ENCODE results near the gene TMOD3.
A peak's percentile ranks its signal among the peaks of the same experiment; 100 is the strongest.
"Not testable (repeated sequence)": the region's sequence is repeated elsewhere in the genome, so short reads cannot be mapped to it uniquely, and the experiment has no call there.

TMOD3 gene

DNA sequence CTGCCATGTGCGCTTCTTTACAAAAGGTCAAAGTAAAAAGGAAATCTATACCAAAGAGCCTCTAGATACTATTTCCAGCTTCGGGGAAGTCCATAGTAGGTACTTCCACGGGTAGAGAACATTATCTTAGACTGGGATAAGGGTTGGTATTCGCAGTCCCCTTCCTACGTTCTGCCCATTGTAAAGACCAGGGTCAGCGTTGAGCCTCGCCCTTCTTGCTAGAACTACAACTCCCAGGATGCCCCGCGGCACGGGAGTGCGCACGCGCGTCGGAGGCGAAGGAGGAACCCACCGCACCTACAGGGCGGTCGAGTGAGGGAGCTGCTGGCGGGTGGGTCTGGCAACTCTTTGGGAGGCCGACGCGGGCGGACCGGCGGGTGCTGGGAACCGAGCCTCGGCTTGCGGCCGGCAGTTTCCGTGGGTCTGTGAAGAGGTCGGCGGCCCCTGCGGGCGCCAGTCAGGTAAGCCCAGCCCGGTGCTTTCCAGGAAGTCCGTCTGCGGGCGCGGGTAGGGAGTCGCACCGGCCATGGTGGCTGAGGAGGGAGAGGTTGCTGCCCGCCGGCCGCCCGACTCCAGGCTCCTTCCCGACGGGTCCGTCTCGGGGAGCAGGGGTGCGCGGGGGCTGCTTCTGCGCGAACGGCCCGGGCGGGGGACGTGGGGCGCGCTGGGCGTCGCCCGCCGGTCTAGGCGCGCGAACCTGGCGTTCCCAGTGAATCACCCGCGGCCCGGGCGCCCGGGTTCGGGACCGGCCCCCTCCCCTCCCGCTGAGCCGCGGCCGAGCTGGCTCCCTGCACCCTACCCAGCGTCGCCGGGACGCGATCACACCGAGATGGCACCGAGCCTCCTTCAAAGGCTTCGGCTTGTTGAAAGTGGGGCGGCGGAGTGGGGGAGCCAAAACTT is at the start of gene TMOD3:
TSS of gene TMOD3 (plus strand) at position 278 of the 900 bp plus-strand sequence. CDS start 33,232 bp downstream, outside the sequence.
- peak; percentile 15 for DNase-seq

DNA sequence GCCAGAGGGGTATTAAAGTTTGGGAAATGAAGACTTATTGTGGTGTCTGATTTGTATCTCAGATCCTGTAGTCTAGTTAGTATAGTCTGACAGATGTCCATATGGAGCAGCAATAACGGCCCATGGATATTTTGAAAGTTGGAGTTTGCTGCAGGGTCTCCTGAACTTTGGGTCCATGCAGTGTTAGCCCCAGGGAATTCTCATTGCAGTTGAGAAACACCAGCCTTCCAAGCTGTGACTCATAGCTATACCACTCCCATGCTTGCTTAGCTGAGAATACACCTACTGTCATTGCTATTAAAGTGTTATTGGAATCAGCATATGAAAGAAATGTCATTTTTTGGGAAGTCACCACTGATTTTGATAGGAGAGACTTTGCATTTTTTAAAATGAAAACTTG is 48.8 kb upstream of the TMOD3 start:
- no peak for DNase-seq

DNA sequence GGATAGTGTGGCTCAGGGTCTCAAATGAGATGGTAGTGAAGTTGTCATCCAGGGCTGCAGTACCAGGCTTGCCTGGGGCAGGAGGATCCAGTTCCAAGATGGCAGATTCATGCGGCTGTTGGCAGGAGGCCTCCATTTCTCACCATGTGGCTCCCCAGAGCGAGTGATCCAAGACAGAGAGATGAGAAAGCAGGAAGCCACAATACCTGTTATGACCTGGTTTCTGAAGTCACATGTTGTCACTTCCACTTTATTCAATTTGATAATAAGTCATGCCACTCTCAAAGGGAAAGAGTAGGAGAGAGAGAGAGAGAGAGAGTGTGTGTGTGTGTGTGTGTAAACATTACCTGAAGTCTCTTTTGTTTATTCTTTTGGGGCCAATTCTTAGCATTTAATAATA is 47.9 kb upstream of the TMOD3 start:
- no peak for DNase-seq

DNA sequence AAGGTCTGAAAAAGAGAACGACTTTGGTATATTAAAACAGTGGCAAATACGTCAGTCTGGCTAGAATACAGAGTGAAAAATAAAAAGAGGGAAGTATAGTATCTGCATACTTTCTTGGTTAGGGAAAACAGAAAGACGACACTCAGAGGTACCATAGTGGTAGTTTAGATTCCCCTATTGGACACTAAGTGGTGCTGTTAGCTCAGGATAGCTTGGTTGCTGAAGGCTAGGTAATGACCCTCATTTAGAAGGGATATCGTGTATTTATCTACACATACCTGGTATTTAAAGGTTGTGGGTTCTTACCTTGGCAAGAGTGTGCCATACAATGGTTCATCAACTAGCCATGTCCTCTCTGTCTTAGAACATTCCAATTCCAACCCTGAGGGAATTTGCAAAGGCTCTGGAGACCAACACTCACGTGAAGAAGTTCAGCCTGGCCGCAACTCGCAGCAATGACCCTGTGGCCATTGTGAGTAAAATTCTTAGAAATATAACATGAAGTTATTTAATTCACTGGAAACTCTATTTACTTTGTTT is 47.0 kb upstream of the TMOD3 start:
- DNase-seq, result no peak

DNA sequence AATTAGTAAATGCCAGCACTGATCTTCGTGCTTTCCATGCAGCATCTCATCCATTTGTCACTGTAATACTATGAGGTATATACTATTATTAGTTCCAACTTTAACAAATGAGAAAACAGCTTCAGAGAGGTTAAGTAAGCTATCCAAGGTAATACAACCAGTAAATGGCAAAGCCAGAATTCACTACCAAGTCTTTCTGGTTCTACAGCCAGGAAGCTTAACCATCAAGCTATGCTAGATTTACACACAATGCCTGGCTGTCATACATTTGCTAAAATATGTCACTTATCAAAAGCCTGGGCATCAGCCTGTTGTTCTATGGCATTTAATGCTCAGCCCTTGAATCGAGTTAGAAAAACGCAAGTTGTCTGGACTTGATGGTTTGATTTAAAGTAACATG is 45.5 kb upstream of the TMOD3 start:
- DNase-seq, result no peak

DNA sequence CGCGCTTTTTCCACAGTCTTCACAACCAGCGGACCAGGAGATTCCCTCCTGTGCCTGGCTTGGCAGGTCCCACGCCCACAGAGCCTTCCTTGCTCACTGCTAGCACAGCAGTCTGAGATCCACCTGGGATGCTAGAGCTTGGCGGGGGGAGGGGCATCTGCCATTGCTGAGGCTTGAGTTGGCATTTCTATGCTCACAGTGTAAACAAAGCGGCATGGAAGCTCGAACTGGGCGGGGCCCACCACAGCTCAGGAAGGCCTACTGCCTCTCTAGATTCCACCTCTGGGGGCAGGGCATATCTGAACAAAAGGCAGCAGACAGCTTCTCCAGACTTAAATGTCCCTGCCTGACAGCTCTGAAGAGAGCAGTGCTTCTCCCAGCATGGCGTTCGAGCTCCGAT is 42.3 kb upstream of the TMOD3 start:
- not testable (repeated sequence) for DNase-seq

DNA sequence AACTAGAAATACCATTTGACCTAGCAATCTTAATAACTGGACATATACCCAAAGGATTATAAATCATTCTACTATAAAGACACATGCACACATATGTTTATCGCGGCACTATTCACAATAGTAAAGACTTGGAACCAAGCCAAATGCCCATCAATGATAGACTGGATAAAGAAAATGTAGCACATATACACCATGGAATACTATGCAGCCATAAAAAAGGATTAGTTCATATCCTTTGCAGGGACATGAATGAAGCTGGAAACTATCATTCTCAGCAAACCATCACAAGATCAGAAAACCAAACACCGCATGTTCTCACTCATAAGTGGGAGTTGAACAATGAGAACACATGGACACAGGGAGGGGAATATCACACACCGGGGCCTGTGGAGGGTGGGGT is 37.0 kb upstream of the TMOD3 start:
- not testable (repeated sequence) for DNase-seq

DNA sequence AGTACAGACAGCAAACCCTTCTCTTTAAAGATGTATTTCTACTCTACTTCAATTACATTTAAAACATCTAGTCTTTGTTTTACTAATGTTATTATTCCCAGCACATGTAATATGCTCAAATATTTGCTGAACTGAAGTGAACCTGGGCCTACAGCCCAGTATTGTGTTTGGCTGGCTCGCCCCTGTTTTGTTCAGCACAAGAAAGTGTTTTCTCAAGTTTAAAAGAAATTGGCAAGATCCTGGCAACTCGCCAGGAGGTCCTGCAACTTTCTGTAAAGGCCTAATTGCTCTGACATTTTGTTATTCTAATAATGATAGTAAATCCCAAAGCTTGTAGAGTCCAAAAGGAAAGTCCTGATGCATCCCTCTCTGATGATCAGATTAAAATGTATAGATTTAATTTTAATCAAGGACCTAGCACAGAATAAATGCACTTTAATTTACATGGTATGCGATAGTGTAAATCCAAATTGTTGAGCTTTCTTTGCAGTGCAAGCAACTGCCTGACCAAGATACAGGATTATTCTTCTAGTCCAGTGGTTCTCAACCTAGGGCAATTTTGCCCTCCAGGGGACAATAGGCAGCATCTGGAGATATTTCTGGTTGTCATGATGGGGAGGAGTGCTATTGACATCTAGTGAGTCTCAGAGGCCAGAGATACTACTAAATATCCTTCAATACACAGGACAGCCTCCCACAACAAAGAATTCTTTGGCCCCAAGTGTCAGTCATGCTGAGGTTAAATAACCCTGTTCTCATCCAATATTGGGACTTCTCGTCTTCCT is 35.7 kb upstream of the TMOD3 start:
- DNase-seq, result no peak

DNA sequence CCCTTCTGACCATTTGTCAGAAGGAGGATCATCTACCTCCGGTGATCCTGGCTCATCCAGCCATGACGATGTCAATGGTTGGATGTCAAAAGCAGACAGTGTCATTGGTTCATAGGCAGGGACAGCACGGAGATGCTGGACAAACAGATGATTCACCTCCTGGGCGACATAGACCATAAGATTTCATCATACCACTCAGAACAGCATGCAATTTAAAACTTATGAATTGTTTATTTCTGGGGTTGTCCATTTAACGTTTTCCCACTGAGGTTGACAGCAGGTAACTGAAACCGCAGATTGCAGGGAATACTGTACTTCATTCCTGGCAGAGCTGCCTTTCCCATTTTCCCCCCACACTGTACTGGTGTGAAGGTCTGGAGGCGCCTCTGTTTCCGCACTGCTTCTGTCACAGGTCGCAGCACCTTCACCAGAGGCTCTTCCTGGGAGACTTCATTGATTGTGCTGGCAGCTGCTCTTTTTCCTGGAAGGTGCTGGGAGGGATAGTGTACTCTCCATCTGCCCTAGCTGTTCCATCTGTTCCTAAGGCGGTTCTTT is 32.5 kb upstream of the TMOD3 start:
- peak; percentile 78 for DNase-seq

DNA sequence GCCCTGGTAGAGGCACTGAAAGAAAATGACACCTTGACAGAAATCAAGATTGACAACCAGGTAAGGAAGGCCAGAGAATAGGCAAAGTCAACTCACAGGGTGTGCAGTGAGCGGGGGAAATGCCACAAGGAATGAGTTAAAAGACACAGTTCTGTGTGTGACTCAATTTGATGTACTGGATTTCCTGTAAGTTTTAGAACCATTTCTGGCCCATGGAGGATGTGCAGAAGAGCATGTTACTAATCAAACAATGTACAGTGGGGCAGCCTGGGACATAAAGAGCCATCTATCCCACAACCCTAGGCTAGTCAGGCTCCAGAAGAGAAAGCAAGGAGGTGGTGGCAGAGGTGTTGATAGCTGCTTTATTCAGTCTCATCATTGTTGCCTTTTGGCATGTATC is 31.2 kb upstream of the TMOD3 start:
- DNase-seq, result no peak

DNA sequence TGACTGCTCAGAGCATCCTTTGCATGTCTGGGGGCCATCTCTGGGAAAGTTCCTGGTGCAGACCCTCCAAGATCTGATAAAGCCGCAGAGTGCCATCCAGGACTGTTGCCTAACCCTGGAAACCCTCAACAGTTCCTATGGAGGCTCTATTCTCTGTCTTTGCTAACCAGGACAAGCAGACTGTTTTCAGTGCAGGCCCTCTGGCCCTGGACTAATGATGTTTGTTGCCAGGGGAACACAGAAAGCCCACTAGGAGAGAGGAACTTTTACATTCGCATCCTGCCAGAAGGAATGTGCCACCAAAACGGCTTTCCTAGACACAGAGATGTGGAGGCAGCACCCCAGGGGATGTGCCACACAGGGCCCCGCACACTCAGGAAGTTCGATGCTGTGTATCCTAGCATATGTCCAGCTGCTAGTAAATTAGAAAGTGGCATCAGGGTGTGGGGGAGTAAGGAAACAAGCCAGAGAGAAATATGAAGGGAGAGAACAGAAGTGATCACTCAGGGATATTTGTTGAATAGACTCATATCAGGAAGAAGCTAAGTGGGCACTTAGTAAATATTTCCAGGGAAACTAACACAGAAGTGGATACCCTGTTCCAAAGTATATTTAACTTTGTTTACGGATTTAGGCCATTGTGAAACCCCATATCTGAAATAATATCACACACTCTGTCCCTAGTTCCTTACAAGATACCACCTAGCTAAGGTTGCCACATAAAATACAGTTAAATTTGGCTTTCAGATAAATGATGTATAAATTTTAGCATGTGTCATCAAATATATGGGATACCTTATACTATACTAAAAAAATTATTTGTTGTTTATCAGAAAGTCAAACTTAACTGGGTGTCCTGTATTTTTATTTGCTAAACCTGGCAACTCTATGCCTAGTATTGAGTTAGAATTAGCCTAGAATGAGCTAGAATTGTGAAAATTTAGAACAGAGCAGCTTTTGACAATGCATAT is 29.9 kb upstream of the TMOD3 start:
- DNase-seq, result no peak

DNA sequence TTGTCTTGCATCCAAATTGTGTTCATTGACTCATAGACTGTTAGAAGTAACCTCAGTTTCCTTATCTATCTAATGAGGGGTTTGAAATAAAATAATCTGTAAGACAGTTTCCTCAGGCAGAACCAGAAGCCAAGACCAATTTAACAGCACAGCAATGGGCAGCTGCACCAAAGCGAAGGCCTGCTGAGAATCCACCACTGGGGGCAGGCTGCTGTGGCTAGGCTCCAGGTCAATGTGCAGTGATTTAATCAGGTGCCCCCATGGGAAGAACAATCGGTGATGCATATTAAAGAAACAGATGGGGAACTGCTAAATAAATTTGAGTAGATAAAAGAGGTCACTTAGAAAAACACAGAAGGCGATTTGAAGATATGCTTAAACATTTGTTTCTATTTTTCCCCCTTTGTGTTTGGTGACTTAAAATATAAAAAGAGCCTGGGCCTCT is 28.0 kb upstream of the TMOD3 start:
- peak; percentile 88 for DNase-seq

DNA sequence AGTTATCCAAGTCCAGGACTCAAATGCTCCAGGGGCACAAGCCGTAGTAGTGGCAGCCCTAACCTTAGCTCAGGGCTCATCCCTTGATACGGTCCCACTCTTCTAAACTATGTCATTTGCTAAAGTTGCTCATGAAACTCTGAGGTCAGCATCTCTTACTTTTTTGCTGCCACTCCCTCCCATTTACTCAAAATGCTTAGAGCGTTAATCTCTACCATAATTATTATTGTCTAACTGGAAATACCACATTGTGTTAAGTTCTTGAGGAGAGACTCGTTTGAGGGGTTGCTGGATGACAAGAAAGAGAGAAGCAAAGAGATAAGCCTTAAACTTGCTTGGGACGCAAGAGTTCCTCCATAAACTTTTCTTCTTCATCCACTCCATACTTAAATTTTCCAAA is 26.9 kb upstream of the TMOD3 start:
- DNase-seq, result no peak

DNA sequence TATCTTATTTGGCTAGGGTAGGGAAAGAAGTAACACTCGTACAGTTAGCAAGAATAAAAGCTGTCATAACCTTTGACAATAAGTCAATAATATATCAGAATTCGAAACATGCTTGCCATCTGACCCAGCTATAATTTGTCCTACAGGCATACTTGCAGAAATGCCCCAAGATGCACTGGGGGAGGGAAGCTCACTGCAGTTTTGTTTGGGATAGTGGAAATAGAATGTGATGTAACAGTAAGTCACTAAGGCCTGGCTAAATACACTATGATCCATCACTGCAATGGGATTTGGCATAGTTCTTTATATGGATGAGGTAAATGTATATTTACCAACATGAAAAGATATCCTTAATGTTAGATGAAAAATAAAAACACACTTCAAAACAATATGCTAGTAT is 25.5 kb upstream of the TMOD3 start:
- no peak for DNase-seq

DNA sequence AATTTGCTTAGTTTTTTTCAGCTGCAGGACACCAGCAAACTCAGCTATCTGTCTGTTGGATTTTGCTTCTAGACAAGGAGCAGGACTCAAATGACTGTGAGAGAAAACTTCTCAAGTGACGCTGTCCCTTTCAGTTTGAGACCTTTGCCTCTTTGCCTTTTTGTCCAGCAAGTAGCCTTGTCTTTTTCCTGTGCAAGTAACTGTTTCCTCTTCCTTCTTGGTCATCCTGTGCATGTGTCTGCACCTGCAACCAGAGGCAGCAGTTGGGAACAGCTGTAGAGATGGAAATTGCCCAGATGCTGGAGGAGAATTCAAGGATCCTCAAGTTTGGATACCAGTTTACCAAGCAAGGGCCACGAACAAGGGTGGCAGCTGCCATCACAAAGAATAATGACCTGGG is 23.3 kb upstream of the TMOD3 start:
- no peak for DNase-seq

DNA sequence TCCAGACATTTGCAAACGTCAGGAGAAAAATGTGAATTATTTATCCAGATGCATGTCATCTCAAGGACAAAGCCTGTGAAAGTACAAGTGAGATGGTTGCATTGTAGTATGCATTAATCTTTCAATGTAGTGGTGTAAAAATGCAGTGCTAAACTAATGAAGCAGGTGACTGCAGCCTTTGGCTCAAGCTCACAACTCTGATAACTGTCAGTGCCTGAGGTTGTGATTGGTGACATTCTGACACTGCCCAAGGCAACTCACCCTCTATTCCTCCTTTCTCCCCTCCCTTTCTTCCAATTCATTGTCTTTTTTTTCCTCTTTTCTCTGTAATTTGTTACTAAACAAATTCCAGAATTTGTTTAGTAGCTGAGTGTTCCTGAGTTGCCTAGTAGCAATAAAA is 20.0 kb upstream of the TMOD3 start:
- DNase-seq, result no peak

DNA sequence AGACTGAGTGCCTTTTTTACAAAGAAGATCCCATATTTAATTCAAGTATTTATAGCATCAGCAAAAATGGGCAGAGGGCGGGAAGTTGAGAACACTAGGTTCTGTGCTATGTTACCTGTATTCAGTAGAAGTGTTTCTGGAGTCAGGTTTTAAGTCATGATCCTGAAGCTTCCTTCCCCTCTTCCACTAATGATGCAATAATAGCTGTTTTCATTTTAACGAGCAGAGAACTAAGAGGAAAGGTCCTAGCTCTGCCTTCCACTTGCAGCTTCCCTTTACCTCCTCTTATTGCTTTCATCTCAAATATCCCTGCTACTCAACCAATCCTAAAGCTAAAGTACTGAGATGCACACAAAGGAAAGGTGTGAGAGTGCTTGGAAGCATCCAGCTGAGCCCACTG is 16.9 kb upstream of the TMOD3 start:
- DNase-seq, result no peak

DNA sequence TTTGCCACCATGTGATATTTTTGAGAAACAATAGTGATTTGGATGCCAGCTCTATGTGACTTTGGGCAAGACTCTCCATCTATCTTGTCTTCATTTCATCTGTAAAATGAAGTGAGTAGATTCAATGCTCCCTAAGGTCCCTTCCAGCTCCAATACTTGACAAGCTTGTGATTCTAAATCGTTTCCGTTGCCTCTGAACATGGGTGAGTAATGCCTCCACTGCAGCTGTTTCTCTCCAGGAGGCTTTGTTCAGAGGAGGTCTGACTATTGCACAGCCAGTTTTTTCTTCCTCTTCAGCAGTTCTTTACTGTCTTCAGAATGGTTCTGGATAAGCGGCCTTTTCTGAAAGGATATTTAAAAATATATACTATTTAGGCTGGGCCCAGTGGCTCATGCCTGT is 14.8 kb upstream of the TMOD3 start:
- no peak for DNase-seq

DNA sequence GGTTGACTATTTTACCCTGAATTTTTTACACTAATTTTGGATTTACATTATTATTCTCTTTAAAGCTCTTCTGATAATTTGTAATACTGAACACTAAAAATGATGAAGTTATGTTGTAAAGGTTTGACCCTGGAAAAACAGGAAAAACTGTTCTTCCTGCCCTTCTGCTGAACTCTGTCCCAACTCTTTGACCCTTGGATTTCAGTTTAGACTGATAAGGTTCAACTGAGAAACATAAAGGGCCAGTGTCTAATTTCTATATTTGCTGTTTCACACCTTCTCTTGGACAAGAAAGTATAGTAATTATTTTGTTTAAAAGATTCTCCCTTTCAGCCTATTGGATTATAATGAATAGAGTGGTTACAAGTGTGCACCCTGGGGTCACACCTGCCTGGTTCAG is 12.8 kb upstream of the TMOD3 start:
- DNase-seq, result no peak

DNA sequence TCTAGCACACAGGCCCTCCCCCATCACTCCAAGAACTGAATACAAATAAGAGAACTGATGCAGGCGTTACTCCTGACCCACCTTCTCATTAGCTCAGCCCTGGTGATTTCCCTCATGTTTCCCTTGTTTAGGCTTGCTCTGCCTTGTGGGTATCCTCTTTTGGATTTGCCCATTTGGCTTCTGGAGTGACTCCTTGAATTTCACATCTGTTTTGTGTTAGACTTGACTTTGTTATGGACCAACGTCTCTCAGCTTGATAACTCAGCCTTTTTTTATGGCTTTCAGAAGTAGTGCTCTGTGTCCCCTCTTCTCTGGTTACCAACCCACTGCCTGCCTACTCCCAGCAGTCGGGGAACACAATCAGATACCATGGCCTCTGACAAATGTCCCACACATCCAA is 11.3 kb upstream of the TMOD3 start:
- no peak for DNase-seq

DNA sequence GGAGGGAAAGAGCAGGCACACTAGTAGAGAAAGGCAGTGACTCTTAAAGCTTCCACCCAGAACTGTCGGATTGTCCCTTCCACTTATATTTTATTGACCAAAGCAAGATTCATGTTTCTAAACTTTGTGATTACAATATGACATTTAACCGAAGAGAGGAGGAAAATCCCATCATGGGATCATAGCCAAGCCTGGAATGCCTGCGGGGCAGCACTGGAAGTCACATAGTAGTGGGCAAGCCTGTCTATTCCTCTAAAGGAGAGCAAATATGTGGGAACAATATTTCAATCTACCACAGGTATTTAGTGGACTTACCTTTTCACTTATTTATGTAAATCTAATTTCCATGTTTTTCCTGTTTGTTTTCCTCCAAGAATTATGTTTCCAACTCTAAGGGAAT is 3.8 kb upstream of the TMOD3 start:
- no peak for DNase-seq

All from DMS 273 treated with DMSO at 0.1 percent for 48 hours (cell line).